Measurements from ENCODE around the gene UNC13A.
"Not testable (repeated sequence)": the region's sequence is repeated elsewhere in the genome, so short reads cannot be mapped to it uniquely, and the experiment has no call there.

Gene UNC13A

DNA sequence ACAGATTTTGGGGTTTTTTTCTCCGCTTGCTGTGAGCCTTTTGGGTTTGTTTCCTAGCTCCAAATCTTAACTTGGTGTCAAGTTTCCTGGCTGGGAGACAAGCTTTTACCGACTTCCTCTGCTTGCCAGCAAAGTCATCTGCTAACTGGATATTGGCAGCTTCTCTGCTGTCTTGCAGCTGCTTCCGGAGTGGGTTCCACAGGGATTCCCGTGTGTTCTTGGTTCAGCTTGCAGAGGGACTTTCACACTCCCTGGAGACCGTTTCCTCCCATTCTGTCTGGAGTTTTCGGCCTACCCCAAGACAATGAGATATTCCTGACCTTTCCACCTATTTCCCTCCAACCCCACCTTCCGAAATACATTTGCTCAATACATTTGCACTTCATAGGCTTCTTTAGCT is 134.9 kb downstream of the UNC13A start:
- TF ChIP-seq, protein P1, sequence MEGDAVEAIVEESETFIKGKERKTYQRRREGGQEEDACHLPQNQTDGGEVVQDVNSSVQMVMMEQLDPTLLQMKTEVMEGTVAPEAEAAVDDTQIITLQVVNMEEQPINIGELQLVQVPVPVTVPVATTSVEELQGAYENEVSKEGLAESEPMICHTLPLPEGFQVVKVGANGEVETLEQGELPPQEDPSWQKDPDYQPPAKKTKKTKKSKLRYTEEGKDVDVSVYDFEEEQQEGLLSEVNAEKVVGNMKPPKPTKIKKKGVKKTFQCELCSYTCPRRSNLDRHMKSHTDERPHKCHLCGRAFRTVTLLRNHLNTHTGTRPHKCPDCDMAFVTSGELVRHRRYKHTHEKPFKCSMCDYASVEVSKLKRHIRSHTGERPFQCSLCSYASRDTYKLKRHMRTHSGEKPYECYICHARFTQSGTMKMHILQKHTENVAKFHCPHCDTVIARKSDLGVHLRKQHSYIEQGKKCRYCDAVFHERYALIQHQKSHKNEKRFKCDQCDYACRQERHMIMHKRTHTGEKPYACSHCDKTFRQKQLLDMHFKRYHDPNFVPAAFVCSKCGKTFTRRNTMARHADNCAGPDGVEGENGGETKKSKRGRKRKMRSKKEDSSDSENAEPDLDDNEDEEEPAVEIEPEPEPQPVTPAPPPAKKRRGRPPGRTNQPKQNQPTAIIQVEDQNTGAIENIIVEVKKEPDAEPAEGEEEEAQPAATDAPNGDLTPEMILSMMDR (IDR thresholded peaks at IDR 0.05; ENCODE audit: borderline replicate concordance, control extremely low read depth, extremely low read depth, insufficient read depth, missing control alignments): no peak
- no peak for DNase-seq (ENCODE audit: low spot score)
- in situ Hi-C loops (cut with MboI; ENCODE audit: low sequenced_read_pairs, unreplicated experiment): no loop called here

DNA sequence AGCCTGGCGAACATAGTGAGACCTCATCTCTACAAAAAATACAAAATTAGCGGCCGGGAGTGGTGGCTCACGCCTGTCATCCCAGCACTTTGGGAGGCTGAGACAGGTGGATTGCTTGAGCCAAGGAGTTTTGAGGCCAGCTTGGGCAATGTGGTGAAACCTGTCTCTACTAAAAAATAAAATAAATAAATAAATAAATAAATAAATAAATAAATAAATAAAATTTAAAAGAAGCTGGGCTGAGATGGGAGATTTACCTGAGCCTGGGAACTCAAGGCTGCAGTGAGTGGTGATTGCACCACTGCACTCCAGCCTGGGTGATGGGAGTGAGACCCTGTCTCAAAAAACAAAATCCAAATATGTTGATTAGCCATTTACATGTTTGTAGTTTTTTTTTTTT is 135.4 kb downstream of the UNC13A start:
- DNase-seq (ENCODE audit: low spot score); in situ Hi-C loops (cut with MboI; ENCODE audit: low sequenced_read_pairs, unreplicated experiment): not testable (repeated sequence)

All from GM13976 (cell line).